H9 (cell line): Measurements from ENCODE around the gene EPHA3. TPM values are rescaled to one million over a fixed set of nuclear protein-coding genes. Genes with fewer than 3 reads are reported as not detected.

Experiments used
- DNase-seq: peaks from one replicate; pipeline ENCODE4 v3.0.0-alpha.2; 2017
- H2AFZ ChIP-seq: one replicate; pipeline ENCODE4 v1.6.1; 2013; ENCODE audit warnings: mild to moderate bottlenecking, low read length, control low read depth, moderate library complexity
- H2AK5ac ChIP-seq: 2 replicates; pipeline ENCODE4 v1.6.1; 2013; ENCODE audit warnings: low read length, control low read depth, mixed read lengths; ENCODE audit not compliant: insufficient read length
- H2BK120ac ChIP-seq: one replicate; pipeline ENCODE4 v1.6.1; 2013; ENCODE audit warnings: low read depth, mild to moderate bottlenecking, low read length, control low read depth, inconsistent platforms; ENCODE audit not compliant: poor library complexity, severe bottlenecking
- H2BK12ac ChIP-seq: 2 replicates; pipeline ENCODE4 v1.6.1; 2013; ENCODE audit warnings: low read length, control low read depth, mixed read lengths, low read depth; ENCODE audit not compliant: insufficient read length
- H2BK15ac ChIP-seq: 2 replicates; pipeline ENCODE4 v1.6.1; 2013; ENCODE audit warnings: low read depth, low read length, control low read depth
- H2BK20ac ChIP-seq: one replicate; pipeline ENCODE4 v1.6.1; 2013; ENCODE audit warnings: low read depth, mild to moderate bottlenecking, low read length, control low read depth, inconsistent platforms; ENCODE audit not compliant: poor library complexity, severe bottlenecking
- H2BK5ac ChIP-seq: 2 replicates; pipeline ENCODE4 v1.6.1; 2013; ENCODE audit warnings: low read length, control low read depth, mixed read lengths; ENCODE audit not compliant: insufficient read length
- H3K14ac ChIP-seq: 2 replicates; pipeline ENCODE4 v1.6.1; 2013; ENCODE audit warnings: low read length, control low read depth; ENCODE audit not compliant: insufficient read depth
- H3K18ac ChIP-seq: 2 replicates; pipeline ENCODE4 v1.6.1; 2013; ENCODE audit warnings: low read depth, mild to moderate bottlenecking, mixed read lengths, low read length, control low read depth; ENCODE audit not compliant: insufficient read length
- H3K23ac ChIP-seq: 2 replicates; pipeline ENCODE4 v1.6.1; 2013; ENCODE audit warnings: low read length, control low read depth, mixed read lengths, low read depth; ENCODE audit not compliant: insufficient read length
- H3K23me2 ChIP-seq: 2 replicates; pipeline ENCODE4 v1.6.1; 2013; ENCODE audit warnings: low read depth, mild to moderate bottlenecking, mixed read lengths, low read length, control low read depth; ENCODE audit not compliant: insufficient read length, poor library complexity, severe bottlenecking
- H3K27ac ChIP-seq: 2 replicates; pipeline ENCODE4 v1.5.1; 2013; ENCODE audit warnings: low read length, control low read depth, mixed read lengths, low read depth; ENCODE audit not compliant: insufficient read length
- H3K27me3 ChIP-seq: 2 replicates; pipeline ENCODE4 v1.6.1; 2013; ENCODE audit warnings: low read length, control low read depth, inconsistent platforms; ENCODE audit not compliant: insufficient read depth
- H3K4ac ChIP-seq: 2 replicates; pipeline ENCODE4 v1.6.1; 2013; ENCODE audit warnings: low read depth, mild to moderate bottlenecking, control low read depth, inconsistent platforms, low read length, moderate library complexity
- H3K4me1 ChIP-seq: 2 replicates; pipeline ENCODE4 v1.6.1; 2013; ENCODE audit warnings: low read length, control low read depth, inconsistent platforms; ENCODE audit not compliant: insufficient read depth
- H3K4me2 ChIP-seq: 2 replicates; pipeline ENCODE4 v1.6.1; 2013; ENCODE audit warnings: low read length, control low read depth, mixed read lengths; ENCODE audit not compliant: insufficient read length, insufficient read depth
- H3K56ac ChIP-seq: 2 replicates; pipeline ENCODE4 v1.6.1; 2013; ENCODE audit warnings: low read depth, mild to moderate bottlenecking, mixed read lengths, low read length, control low read depth; ENCODE audit not compliant: insufficient read length
- H3K79me1 ChIP-seq: 2 replicates; pipeline ENCODE4 v1.6.1; 2013; ENCODE audit warnings: low read depth, mild to moderate bottlenecking, moderate library complexity, low read length, control low read depth, inconsistent platforms; ENCODE audit not compliant: insufficient read depth, poor library complexity, severe bottlenecking
- H3K79me2 ChIP-seq: 2 replicates; pipeline ENCODE4 v1.6.1; 2013; ENCODE audit warnings: low read length, control low read depth, inconsistent platforms; ENCODE audit not compliant: insufficient read depth
- H3K9ac ChIP-seq: 2 replicates; pipeline ENCODE4 v1.6.1; 2013; ENCODE audit warnings: low read length, control low read depth, mixed read lengths; ENCODE audit not compliant: insufficient read length; ENCODE audit errors: extremely low read depth
- H3K9me3 ChIP-seq: one replicate; pipeline ENCODE4 v1.6.1; 2013; ENCODE audit warnings: low read depth, low read length, inconsistent platforms; ENCODE audit not compliant: control insufficient read depth
- H3T11ph ChIP-seq: one replicate; pipeline ENCODE4 v1.6.1; 2013; ENCODE audit warnings: mild to moderate bottlenecking, low read length, control low read depth, inconsistent platforms
- H4K20me1 ChIP-seq: one replicate; pipeline ENCODE4 v1.6.1; 2013; ENCODE audit not compliant: control insufficient read depth, insufficient read length, insufficient read depth
- H4K5ac ChIP-seq: 2 replicates; pipeline ENCODE4 v1.6.1; 2013; ENCODE audit warnings: low read depth, mild to moderate bottlenecking, mixed read lengths, low read length, control low read depth; ENCODE audit not compliant: insufficient read length
- H4K8ac ChIP-seq: replicated peaks from 2 replicates; pipeline ENCODE4 v1.6.1; 2013; ENCODE audit warnings: low read length, control low read depth, mixed read lengths, low read depth; ENCODE audit not compliant: insufficient read length
- H4K91ac ChIP-seq: 2 replicates; pipeline ENCODE4 v1.6.1; 2013; ENCODE audit warnings: low read depth, mild to moderate bottlenecking, moderate library complexity, mixed read lengths, low read length, control low read depth; ENCODE audit not compliant: insufficient read length
- H3K27ac Mint-ChIP-seq, 3 experiments: 2 replicates in 2 of 3; 3 replicates in 1 of 3; pipeline ENCODE4 v1.8.0; 2020 to 2021; ENCODE audit warnings: mixed read lengths in 3 of 3, mild to moderate bottlenecking in 1 of 3, moderate library complexity in 1 of 3
- H3K27me3 Mint-ChIP-seq: 2 replicates; pipeline ENCODE4 v1.8.0; 2021; ENCODE audit warnings: low read depth, mild to moderate bottlenecking, moderate library complexity, mixed read lengths
- H3K36me3 Mint-ChIP-seq, 3 experiments: 2 replicates in 2 of 3; 3 replicates in 1 of 3; pipeline ENCODE4 v1.8.0; 2020 to 2021; ENCODE audit warnings: low read depth in 3 of 3, mixed read lengths in 3 of 3; ENCODE audit not compliant: insufficient read depth in 1 of 3
- H3K4me1 Mint-ChIP-seq, 2 experiments: 2 replicates each; pipeline ENCODE4 v1.8.0; 2020; ENCODE audit warnings: mixed read lengths in 2 of 2
- H3K4me3 Mint-ChIP-seq, 2 experiments: 2 replicates in 1 of 2; 3 replicates in 1 of 2; pipeline ENCODE4 v1.8.0; 2020 to 2021; ENCODE audit warnings: mild to moderate bottlenecking in 2 of 2, mixed read lengths in 2 of 2, moderate library complexity in 1 of 2
- H3K9me3 Mint-ChIP-seq, 2 experiments: 2 replicates in 1 of 2; 3 replicates in 1 of 2; pipeline ENCODE4 v1.8.0; 2020; ENCODE audit warnings: mild to moderate bottlenecking in 2 of 2, mixed read lengths in 2 of 2, moderate library complexity in 1 of 2
- CTCF ChIP-seq: fragments of 200-600 bp; sonication (generic); conservative IDR thresholded peaks from 3 replicates; pipeline ENCODE4 v1.8.0; 2021; ENCODE audit warnings: antibody characterized with exemption, mild to moderate bottlenecking
- WGBS: extraction: QIAGEN DNeasy Blood & Tissue Kit; methylation state at CpG from one replicate; pipeline ENCODE4 v1.1.7; 2013; ENCODE audit warnings: missing lambda C conversion rate, low lambda C conversion rate, mixed read lengths; ENCODE audit not compliant: insufficient read length; ENCODE audit errors: extremely low coverage; 5-methylcytosine and 5-hydroxymethylcytosine counted together
- total RNA-seq: library from RNA; stranded (reverse); gene quantifications from 2 replicates; pipeline ENCODE4 v1.2.1, GENCODE V29; 2021

Gene EPHA3
- total RNA-seq, 1 experiment from 2014 or later, result 0.66 TPM

DNA sequence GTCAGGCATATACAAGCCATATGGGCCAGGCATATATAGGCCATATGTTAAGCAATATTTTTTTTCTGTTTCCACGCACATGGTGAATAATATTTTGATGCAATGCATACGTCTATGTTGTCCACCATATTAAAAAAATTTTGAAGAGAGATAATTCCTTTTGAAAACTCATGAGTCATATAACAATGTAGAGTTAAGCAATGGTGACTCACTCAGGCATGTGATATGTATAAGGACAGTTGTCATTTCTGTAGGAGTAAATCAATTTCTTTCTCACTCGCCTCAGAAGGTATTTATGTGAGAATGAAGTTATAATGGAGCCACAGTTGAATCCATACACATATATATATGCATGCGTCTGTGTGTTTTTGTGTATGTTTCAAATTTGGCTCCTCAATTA is 272.6 kb downstream of the EPHA3 start:
- Histone ChIP-seq H2AFZ (no peak overlapping the region), H3K4me2 (no peak overlapping the region), H2BK20ac (no peak overlapping the region), H2AK5ac (no peak overlapping the region), H3K79me2 (no peaks in the 10 kb centered on the region), H4K8ac (no peak overlapping the region), H2BK15ac (no peak overlapping the region), H4K91ac (no peak overlapping the region), H2BK12ac (no peak overlapping the region), H3K23me2 (no peaks in the 10 kb centered on the region), H3K27me3 (no peaks in the 10 kb centered on the region), H3K27ac (no peak overlapping the region), H3K56ac (no peak overlapping the region), H3K4ac (no peak overlapping the region), H3K18ac (no peak overlapping the region), H3K9ac (no peak overlapping the region), H3K14ac (no peak overlapping the region), H3K4me1 (no peaks in the 10 kb centered on the region), H4K5ac (no peak overlapping the region), H3K79me1 (no peaks in the 10 kb centered on the region), H2BK5ac (no peak overlapping the region), H4K20me1 (no peaks in the 10 kb centered on the region), H2BK120ac (no peak overlapping the region), H3T11ph (no peak overlapping the region), H3K9me3 (no peaks in the 10 kb centered on the region), H3K23ac (no peak overlapping the region)
- TF ChIP-seq CTCF, result no peak
- H3K4me3 Mint-ChIP-seq, result no peak overlapping the region
- H3K27ac Mint-ChIP-seq, result peak overlapping the region in 1 of 3 experiments; percentile 81; a peak in 2 of 7 replicates
- peaks cover 0 to 4% (median 3%) of the 10 kb centered on the region in 3 experiments; a peak in 2 of 7 replicates for H3K36me3 Mint-ChIP-seq
- H3K27me3 Mint-ChIP-seq, result no peaks in the 10 kb centered on the region
- WGBS, result no CpG with 5 or more reads among the region's 4 CpGs
- peaks cover 3 to 5% of the 10 kb centered on the region in 2 experiments; a peak in 4 of 5 replicates for H3K9me3 Mint-ChIP-seq
- peaks cover 35 to 38% of the 10 kb centered on the region in 2 experiments for H3K4me1 Mint-ChIP-seq
- no peak for DNase-seq
